NCI-H446 treated with DMSO at 0.1 percent for 48 hours (cell line): ENCODE measurements around the gene ZNF600.
"Not testable (repeated sequence)": the region's sequence is repeated elsewhere in the genome, so short reads cannot be mapped to it uniquely, and the experiment has no call there.

Source experiments
- DNase-seq: peaks from one replicate; lab custom pipeline; 2025; lab: John Stamatoyannopoulos, UW

Gene ZNF600

GRCh38 chr19:52786464-52787354 is at the start of gene ZNF600:
TSS of gene ZNF600 (minus strand) at chr19:52786791. CDS start at chr19:52778888, 7,903 bp downstream.
- DNase-seq = not testable (repeated sequence)

- DNase-seq = not testable (repeated sequence)
These were observed 47.7 kb upstream of the ZNF600 start for GRCh38 chr19:52834289-52834688.

GRCh38 chr19:52833541-52833940 is 47.0 kb upstream of the ZNF600 start:
- DNase-seq = not testable (repeated sequence)

- not testable (repeated sequence) for DNase-seq
These were observed 43.3 kb upstream of the ZNF600 start for GRCh38 chr19:52829866-52830265.

GRCh38 chr19:52825765-52826164 is 39.2 kb upstream of the ZNF600 start:
- DNase-seq = no peak

- DNase-seq = no peak
These were observed 37.1 kb upstream of the ZNF600 start for GRCh38 chr19:52823676-52824075.

- not testable (repeated sequence) for DNase-seq
These were observed 34.8 kb upstream of the ZNF600 start, which contains the start of gene ZNF28 for GRCh38 chr19:52821204-52821960. TSS of gene ZNF28 (minus strand) at chr19:52821633. CDS start at chr19:52817958, 3,675 bp downstream.

GRCh38 chr19:52820472-52821203 is 34.0 kb upstream of the ZNF600 start:
- not testable (repeated sequence) for DNase-seq

- DNase-seq = no peak
These were observed 23.2 kb upstream of the ZNF600 start for GRCh38 chr19:52809801-52810200.

GRCh38 chr19:52799950-52800640 is 13.5 kb upstream of the ZNF600 start:
- not testable (repeated sequence) for DNase-seq

- DNase-seq = no peak
These were observed 2.8 kb upstream of the ZNF600 start for GRCh38 chr19:52789440-52789839.

- no peak for DNase-seq
These were observed 520 bp downstream of the ZNF600 start for GRCh38 chr19:52786078-52786463.

GRCh38 chr19:52785506-52785905 is 1.1 kb downstream of the ZNF600 start:
- no peak for DNase-seq

GRCh38 chr19:52782864-52783263 is 3.7 kb downstream of the ZNF600 start:
- DNase-seq = not testable (repeated sequence)

- no peak for DNase-seq
These were observed 7.8 kb downstream of the ZNF600 start for GRCh38 chr19:52778811-52779210.

- DNase-seq = not testable (repeated sequence)
These were observed 30.1 kb downstream of the ZNF600 start for GRCh38 chr19:52756447-52756846.

GRCh38 chr19:52749780-52750179 is 36.8 kb downstream of the ZNF600 start:
- DNase-seq = no peak

- DNase-seq = no peak
These were observed 38.1 kb downstream of the ZNF600 start for GRCh38 chr19:52748336-52748950.

- not testable (repeated sequence) for DNase-seq
These were observed 40.7 kb downstream of the ZNF600 start for GRCh38 chr19:52745919-52746318.

GRCh38 chr19:52743091-52743490 is 43.5 kb downstream of the ZNF600 start:
- DNase-seq = no peak

- no peak for DNase-seq
These were observed 44.1 kb downstream of the ZNF600 start for GRCh38 chr19:52742516-52742915.
